Measurements from ENCODE around the gene MAGEB2. TPM values are rescaled to one million over a fixed set of nuclear protein-coding genes. Genes with fewer than 3 reads are reported as not detected.

The MAGEB2 gene
- total and polyA plus RNA-seq, 9 donors = 0.15 to 0.27 TPM; not detected in 7

DNA sequence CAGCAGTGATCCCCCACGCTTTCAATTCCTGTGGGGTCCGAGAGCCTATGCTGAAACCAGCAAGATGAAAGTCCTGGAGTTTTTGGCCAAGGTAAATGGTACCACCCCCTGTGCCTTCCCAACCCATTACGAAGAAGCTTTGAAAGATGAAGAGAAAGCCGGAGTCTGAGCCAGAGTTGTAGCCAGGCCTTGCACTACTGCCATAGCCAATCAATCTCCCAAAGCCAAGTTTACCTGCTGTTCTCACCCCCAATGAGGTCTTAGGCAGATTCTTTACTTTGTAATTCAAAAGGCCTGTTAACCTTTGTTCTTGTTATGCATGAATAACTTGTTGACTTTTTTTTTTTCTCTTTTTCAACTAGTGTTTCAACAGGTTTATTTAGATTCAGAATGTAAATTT, 4.0 kb downstream of the MAGEB2 start:
- H3K27ac ChIP-seq = no peak overlapping the region
- H3K9me3 ChIP-seq = no peaks in the 10 kb centered on the region
- DNase-seq = no peak
- no peak overlapping the region for H3K4me3 ChIP-seq
- no peaks in the 10 kb centered on the region for H3K4me1 ChIP-seq (ENCODE audit: insufficient read depth)
- WGBS, 3 donors = 74 to 87% (median 84%) methylated on average over 4 of the region's 4 CpGs
- TF ChIP-seq EP300 (IDR thresholded peaks at IDR 0.05) = no peak
- intact Hi-C loops (cut with DNase I) = no loop called here
- no peaks in the 10 kb centered on the region for H3K36me3 ChIP-seq
- H3K27me3 ChIP-seq = no peaks in the 10 kb centered on the region

DNA sequence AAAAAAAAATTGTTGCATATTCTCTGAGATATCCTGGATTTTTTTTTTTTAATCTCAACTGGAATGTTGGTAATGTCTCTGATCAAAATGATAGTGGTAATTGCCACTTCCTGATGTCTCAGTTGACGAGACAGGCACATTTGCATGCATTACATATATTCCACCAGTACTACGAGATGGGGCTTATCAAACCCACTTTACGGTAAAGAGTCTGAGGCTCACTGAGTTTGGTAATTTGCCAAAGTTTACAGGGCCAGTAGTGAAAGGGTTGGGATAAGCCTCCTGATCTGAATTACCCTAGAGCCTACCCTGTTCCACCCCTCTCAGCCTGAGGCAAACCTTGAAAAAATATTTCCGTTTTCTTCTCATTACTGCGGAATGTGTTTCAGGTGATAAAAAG, 5.3 kb downstream of the MAGEB2 start:
- no peaks in the 10 kb centered on the region for H3K9me3 ChIP-seq
- intact Hi-C loops (cut with DNase I) = no loop called here
- no peak overlapping the region for H3K4me3 ChIP-seq
- no peak overlapping the region for H3K27ac ChIP-seq
- DNase-seq = no peak
- H3K27me3 ChIP-seq = no peaks in the 10 kb centered on the region
- 75 to 80% (median 79%) methylated on average over 5 of the region's 5 CpGs for WGBS, 3 donors
- TF ChIP-seq POLR2A (IDR thresholded peaks at IDR 0.05) = no peak
- TF ChIP-seq, protein P1, sequence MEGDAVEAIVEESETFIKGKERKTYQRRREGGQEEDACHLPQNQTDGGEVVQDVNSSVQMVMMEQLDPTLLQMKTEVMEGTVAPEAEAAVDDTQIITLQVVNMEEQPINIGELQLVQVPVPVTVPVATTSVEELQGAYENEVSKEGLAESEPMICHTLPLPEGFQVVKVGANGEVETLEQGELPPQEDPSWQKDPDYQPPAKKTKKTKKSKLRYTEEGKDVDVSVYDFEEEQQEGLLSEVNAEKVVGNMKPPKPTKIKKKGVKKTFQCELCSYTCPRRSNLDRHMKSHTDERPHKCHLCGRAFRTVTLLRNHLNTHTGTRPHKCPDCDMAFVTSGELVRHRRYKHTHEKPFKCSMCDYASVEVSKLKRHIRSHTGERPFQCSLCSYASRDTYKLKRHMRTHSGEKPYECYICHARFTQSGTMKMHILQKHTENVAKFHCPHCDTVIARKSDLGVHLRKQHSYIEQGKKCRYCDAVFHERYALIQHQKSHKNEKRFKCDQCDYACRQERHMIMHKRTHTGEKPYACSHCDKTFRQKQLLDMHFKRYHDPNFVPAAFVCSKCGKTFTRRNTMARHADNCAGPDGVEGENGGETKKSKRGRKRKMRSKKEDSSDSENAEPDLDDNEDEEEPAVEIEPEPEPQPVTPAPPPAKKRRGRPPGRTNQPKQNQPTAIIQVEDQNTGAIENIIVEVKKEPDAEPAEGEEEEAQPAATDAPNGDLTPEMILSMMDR (IDR thresholded peaks at IDR 0.05) = no peak
- TF ChIP-seq EP300 (IDR thresholded peaks at IDR 0.05) = no peak
- H3K36me3 ChIP-seq = no peaks in the 10 kb centered on the region
- no peaks in the 10 kb centered on the region for H3K4me1 ChIP-seq (ENCODE audit: insufficient read depth)

DNA sequence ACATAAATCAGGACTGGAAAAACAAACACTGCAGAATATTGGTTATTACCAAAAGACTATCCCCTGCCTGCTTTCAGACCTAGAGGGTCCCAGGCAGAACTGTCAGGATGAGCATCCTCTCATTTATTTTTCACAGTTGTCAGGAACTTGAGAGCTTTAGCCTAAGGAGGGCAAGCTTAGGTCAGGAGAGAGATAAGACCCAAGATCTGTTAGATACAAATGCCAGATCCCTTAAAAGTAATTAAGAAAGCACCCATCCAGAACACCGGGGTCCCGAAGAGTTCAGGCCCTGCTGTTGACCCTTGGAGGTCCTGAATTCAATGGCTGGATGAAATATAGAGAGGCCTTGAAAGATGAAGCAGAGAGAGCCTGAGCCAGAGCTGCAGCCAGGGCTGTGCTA, 9.2 kb downstream of the MAGEB2 start:
- no peak for DNase-seq
- Histone ChIP-seq H3K9me3 (no peaks in the 10 kb centered on the region), H3K36me3 (no peaks in the 10 kb centered on the region), H3K4me3 (no peak overlapping the region), H3K27ac (no peak overlapping the region), H3K27me3 (no peaks in the 10 kb centered on the region), H3K4me1 (ENCODE audit: insufficient read depth) (no peaks in the 10 kb centered on the region)
- intact Hi-C loops (cut with DNase I) = no loop called here
- TF ChIP-seq, protein P1 (IDR thresholded peaks at IDR 0.05) = no peak
- TF ChIP-seq EP300 (IDR thresholded peaks at IDR 0.05) = no peak
- TF ChIP-seq POLR2A (IDR thresholded peaks at IDR 0.05) = no peak
- WGBS, 3 donors = 36 to 47% (median 37%) methylated on average over 2 of the region's 2 CpGs

DNA sequence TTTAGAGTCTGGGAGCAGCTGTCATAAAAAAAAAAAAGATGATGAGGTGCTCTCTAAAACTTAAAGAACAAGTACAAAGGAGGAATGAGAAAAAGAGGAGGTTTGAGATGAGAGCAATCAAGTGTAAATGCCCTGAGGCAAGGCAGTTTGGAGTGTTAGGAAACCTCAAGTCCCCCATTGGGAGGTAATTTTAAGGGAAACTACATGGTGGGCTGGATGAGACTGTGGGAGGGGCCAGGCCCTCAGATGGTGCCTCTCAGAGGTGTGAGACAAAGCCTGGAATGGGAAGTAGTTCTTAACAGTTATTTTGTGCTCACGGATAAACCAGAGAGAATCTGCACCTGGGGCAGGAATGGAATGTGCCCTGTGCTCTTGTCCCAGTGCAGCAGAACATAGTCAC, 13.2 kb downstream of the MAGEB2 start:
- DNase-seq = no peak
- no peaks in the 10 kb centered on the region for H3K27me3 ChIP-seq
- no peaks in the 10 kb centered on the region for H3K9me3 ChIP-seq
- intact Hi-C loops (cut with DNase I) = no loop called here
- H3K4me1 ChIP-seq (ENCODE audit: insufficient read depth) = no peaks in the 10 kb centered on the region
- WGBS, 3 donors = 36 to 55% (median 42%) methylated on average over 1 of the region's 1 CpG
- no peaks in the 10 kb centered on the region for H3K36me3 ChIP-seq
- no peak overlapping the region for H3K27ac ChIP-seq
- TF ChIP-seq, protein P1 (IDR thresholded peaks at IDR 0.05) = no peak
- no peak for TF ChIP-seq EP300 (IDR thresholded peaks at IDR 0.05)
- no peak for TF ChIP-seq POLR2A (IDR thresholded peaks at IDR 0.05)
- no peak overlapping the region for H3K4me3 ChIP-seq

DNA sequence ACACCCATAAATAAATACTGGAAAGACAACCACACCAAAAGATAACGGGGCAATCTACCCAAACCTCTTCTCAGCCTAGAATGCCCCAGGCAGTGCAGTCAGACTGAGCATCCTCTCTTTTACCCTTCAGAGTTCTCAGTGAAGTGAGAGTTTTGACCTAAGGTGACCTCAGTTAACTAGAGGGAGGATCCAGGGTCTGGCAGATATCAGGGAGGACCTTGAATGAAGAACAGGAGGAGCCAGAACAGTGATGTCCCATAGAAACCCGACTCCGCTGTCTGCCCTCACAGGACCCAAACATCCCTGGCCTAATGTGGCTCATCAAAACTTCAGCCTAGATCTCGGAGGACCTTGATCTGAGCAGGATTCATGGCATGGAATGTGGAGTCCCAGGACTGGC, 15.0 kb downstream of the MAGEB2 start, which contains the start of gene MAGEB3:
TSS of gene MAGEB3 (plus strand) at position 263 of the 400 bp plus-strand sequence. CDS start 5,268 bp downstream, outside the sequence.
- Histone ChIP-seq H3K27ac (no peak within 1 kb of the TSS), H3K9me3 (no peaks in the 10 kb centered on the region), H3K4me1 (ENCODE audit: insufficient read depth) (no peaks in the 10 kb centered on the region), H3K27me3 (no peaks in the 10 kb centered on the region), H3K4me3 (no peak within 1 kb of the TSS), H3K36me3 (no peaks in the 10 kb centered on the region)
- no peak for DNase-seq
- no peak for TF ChIP-seq EP300 (IDR thresholded peaks at IDR 0.05)
- no peak for TF ChIP-seq POLR2A (IDR thresholded peaks at IDR 0.05)
- TF ChIP-seq, protein P1 (IDR thresholded peaks at IDR 0.05) = no peak
- WGBS, 3 donors = 60 to 63% (median 62%) methylated on average over 4 of the region's 4 CpGs
- intact Hi-C loops (cut with DNase I) = no loop called here
